ENCODE results near the gene C14orf93.

Gene C14orf93

DNA sequence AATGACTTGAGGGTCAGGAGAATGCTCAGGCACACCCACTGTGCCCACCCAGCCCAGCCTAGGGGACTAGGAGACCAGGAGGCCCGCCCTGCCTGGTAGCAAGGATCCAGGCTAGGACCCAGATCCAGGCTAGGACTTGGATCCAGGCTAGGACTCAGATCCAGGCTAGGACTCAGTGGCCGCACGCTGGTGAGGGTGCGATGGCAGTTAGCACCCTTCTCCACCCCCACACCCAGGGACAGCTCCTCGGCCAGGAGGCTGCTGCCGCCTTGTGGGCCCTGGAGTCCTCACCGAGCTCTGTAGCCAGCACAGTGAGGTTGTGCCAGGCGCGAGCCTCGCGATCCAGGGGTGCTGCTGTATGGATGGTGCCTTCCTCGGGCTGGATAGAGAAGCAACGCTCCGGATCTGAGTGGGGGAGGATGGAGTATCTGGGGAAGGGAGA, 42.3 kb upstream of the C14orf93 start:
- Histone ChIP-seq H3K27me3 (ENCODE audit: low read depth, low read length) (peaks cover 7% of the 10 kb centered on the region; the same call in 1 of the 2 replicates), H4K20me1 (ENCODE audit: insufficient read depth, low read length) (no peaks in the 10 kb centered on the region), H2AFZ (ENCODE audit: low read depth, low read length) (no peak overlapping the region), H3K27ac (ENCODE audit: low read length) (no peak overlapping the region), H3K4me3 (ENCODE audit: low read length) (no peak overlapping the region), H3K79me2 (ENCODE audit: low read length) (no peaks in the 10 kb centered on the region), H3K4me2 (ENCODE audit: low read length) (no peak overlapping the region), H3K9me3 (ENCODE audit: insufficient read depth, low read length) (no peaks in the 10 kb centered on the region), H3K36me3 (replicated peaks; ENCODE audit: low read depth, low read length) (no peaks in the 10 kb centered on the region), H3K4me1 (ENCODE audit: low read length) (peaks cover 15% of the 10 kb centered on the region), H3K9ac (ENCODE audit: low read length) (no peak overlapping the region)
- TF ChIP-seq EZH2phosphoT487 (IDR thresholded peaks at IDR 0.05; ENCODE audit: low read depth): no peak
- TF ChIP-seq, protein P1, sequence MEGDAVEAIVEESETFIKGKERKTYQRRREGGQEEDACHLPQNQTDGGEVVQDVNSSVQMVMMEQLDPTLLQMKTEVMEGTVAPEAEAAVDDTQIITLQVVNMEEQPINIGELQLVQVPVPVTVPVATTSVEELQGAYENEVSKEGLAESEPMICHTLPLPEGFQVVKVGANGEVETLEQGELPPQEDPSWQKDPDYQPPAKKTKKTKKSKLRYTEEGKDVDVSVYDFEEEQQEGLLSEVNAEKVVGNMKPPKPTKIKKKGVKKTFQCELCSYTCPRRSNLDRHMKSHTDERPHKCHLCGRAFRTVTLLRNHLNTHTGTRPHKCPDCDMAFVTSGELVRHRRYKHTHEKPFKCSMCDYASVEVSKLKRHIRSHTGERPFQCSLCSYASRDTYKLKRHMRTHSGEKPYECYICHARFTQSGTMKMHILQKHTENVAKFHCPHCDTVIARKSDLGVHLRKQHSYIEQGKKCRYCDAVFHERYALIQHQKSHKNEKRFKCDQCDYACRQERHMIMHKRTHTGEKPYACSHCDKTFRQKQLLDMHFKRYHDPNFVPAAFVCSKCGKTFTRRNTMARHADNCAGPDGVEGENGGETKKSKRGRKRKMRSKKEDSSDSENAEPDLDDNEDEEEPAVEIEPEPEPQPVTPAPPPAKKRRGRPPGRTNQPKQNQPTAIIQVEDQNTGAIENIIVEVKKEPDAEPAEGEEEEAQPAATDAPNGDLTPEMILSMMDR (IDR thresholded peaks at IDR 0.05; ENCODE audit: low read depth, low read length): peak; percentile 14; the same call in 1 of the 2 replicates

DNA sequence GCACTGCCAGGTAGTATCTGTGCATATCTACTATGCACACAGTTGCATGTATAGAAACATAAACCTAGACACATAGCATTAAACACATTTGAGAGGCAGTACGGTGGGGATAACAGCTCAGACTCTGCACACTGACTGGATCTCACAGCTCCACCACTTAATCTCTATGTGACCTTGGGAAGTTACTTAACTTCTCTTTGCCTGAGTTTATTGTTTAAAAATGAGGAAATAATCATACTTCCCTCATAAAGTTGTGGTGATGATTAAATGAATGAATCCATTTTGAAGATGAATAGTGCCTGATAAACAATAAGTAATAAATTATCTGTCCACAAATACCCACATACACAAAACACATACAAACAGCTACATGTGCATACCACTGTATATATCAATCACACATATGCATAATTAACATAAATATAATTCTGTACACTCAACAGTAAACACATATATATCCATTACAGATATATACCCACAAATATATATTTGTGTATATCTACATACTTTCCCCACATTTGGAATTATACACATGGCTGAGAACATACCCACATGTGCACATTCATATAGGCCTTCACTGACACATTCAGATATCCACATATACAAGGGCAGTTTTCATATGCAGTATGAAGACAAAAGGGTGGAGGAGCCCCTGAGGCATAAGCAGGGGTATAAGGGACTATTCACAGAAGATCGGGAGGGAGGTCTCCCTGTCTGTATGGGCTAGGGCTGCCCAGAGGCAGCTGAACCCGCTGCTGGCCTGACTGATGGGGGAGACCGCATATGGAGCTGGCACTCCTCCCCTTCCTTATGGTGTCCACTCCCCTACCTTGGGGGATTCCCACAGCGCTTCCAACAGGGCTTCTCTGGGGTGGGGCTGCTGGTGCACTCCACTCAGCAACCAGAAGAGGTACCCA, 41.5 kb upstream of the C14orf93 start:
- no peak overlapping the region for H3K27ac ChIP-seq (ENCODE audit: low read length)
- TF ChIP-seq, protein P1 (IDR thresholded peaks at IDR 0.05; ENCODE audit: low read depth, low read length): no peak
- no peak for TF ChIP-seq EZH2phosphoT487 (IDR thresholded peaks at IDR 0.05; ENCODE audit: low read depth)
- H3K36me3 ChIP-seq (replicated peaks; ENCODE audit: low read depth, low read length): no peaks in the 10 kb centered on the region
- H3K79me2 ChIP-seq (ENCODE audit: low read length): no peaks in the 10 kb centered on the region
- no peak overlapping the region for H2AFZ ChIP-seq (ENCODE audit: low read depth, low read length)
- H3K9ac ChIP-seq (ENCODE audit: low read length): no peak overlapping the region
- H3K4me2 ChIP-seq (ENCODE audit: low read length): no peak overlapping the region
- no peaks in the 10 kb centered on the region for H3K27me3 ChIP-seq (ENCODE audit: low read depth, low read length)
- H4K20me1 ChIP-seq (ENCODE audit: insufficient read depth, low read length): no peaks in the 10 kb centered on the region
- no peak overlapping the region for H3K4me3 ChIP-seq (ENCODE audit: low read length)
- H3K4me1 ChIP-seq (ENCODE audit: low read length): peaks cover 7% of the 10 kb centered on the region
- H3K9me3 ChIP-seq (ENCODE audit: insufficient read depth, low read length): no peaks in the 10 kb centered on the region

DNA sequence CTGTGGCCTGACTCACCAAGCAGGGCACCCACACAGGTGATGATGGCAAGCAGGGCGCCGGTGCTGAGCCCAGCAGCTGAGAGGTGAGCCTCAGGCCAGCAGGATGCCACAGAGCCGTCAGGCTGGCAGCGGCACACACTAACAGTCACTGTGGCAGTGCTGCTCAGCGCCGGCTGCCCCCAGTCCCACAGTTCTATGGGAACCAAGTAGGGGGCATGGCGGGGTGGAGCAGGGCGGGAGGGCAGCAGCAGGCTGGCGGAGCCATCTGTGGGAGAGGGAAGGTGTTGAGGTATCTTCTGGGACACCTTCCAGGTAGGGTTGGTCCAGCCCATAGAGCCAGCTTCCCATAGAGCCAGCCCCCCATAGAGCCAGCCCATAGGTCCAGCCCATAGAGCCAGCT, 39.1 kb upstream of the C14orf93 start:
- H4K20me1 ChIP-seq (ENCODE audit: insufficient read depth, low read length): no peaks in the 10 kb centered on the region
- no peaks in the 10 kb centered on the region for H3K4me1 ChIP-seq (ENCODE audit: low read length)
- H3K27ac ChIP-seq (ENCODE audit: low read length): no peak overlapping the region
- H3K9ac ChIP-seq (ENCODE audit: low read length): no peak overlapping the region
- no peak overlapping the region for H2AFZ ChIP-seq (ENCODE audit: low read depth, low read length)
- H3K79me2 ChIP-seq (ENCODE audit: low read length): no peaks in the 10 kb centered on the region
- no peak overlapping the region for H3K4me2 ChIP-seq (ENCODE audit: low read length)
- no peaks in the 10 kb centered on the region for H3K9me3 ChIP-seq (ENCODE audit: insufficient read depth, low read length)
- no peaks in the 10 kb centered on the region for H3K27me3 ChIP-seq (ENCODE audit: low read depth, low read length)
- no peaks in the 10 kb centered on the region for H3K36me3 ChIP-seq (replicated peaks; ENCODE audit: low read depth, low read length)
- TF ChIP-seq EZH2phosphoT487 (IDR thresholded peaks at IDR 0.05; ENCODE audit: low read depth): no peak
- TF ChIP-seq, protein P1 (IDR thresholded peaks at IDR 0.05; ENCODE audit: low read depth, low read length): no peak
- no peak overlapping the region for H3K4me3 ChIP-seq (ENCODE audit: low read length)

Data from OCI-LY3 (cell line).